ENCODE measurements around the gene STXBP1. TPM values are rescaled to one million over a fixed set of nuclear protein-coding genes. Genes with fewer than 3 reads are reported as not detected.

The STXBP1 gene
- total and polyA plus RNA-seq, 2 of the 4 experiments (the other 2 are of a cell fraction) = 15.8 to 22.6 TPM

DNA sequence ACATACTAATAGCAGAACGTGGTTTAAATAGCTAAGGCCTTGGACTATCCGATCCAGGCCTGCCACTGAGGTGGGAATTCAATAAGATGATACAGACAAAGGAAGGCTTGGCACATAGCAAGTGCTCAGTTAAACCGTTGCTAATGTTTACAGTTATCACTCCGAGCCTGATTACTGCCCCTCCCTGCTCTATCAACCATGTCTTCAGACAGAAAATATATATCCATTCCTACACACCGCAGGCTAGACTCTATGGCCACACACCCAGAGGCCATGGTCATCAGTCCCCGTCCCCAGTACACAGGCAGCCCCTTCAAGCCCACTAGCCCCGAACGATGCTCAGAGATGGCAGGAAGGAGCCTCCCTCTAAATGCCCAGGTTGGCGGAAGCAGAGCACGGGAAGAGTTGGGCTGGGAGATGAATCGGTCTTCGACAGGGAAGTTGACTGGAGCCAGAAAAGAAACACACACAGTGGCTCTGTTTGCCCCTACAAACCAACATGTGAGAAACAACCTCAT lies 49.7 kb upstream of the STXBP1 start:
- H4K91ac ChIP-seq (ENCODE audit: insufficient read depth, low read depth, low read length) = peak overlapping the region; percentile 87
- peak overlapping the region; percentile 2 for H3K18ac ChIP-seq (ENCODE audit: low read depth, low read length)
- H3K4me1 ChIP-seq (ENCODE audit: control insufficient read depth, insufficient read depth, low read length) = peaks cover 59% of the 10 kb centered on the region
- H3K9me3 ChIP-seq (ENCODE audit: control insufficient read depth, insufficient read depth, low read length) = no peaks in the 10 kb centered on the region
- H3K36me3 ChIP-seq (ENCODE audit: control insufficient read depth, insufficient read depth, low read length) = peaks cover 47% of the 10 kb centered on the region
- peak overlapping the region; percentile 61 for H3K23ac ChIP-seq (ENCODE audit: low read depth, low read length)
- 93% methylated on average over 3 of the region's 12 CpGs; no CpG with 5 or more reads in 1 of the 2 experiments for WGBS, 2 experiments (ENCODE audit: extremely low coverage in 2 of 2, insufficient read length in 1 of 2)
- TF ChIP-seq ELK1 (IDR thresholded peaks at IDR 0.05; ENCODE audit: borderline replicate concordance, low read depth, low read length) = no peak
- TF ChIP-seq RAD21 (IDR thresholded peaks at IDR 0.05; ENCODE audit: low read length) = no peak
- no peak for TF ChIP-seq SMC3 (IDR thresholded peaks at IDR 0.05; ENCODE audit: low read depth, low read length)
- no peak for TF ChIP-seq POLR2A (IDR thresholded peaks at IDR 0.05; ENCODE audit: low read depth, low read length)
- TF ChIP-seq FOS (IDR thresholded peaks at IDR 0.05; ENCODE audit: low read depth, low read length) = no peak
- no peak for TF ChIP-seq MXI1 (IDR thresholded peaks at IDR 0.05; ENCODE audit: borderline replicate concordance, low read depth, low read length)
- no peak for TF ChIP-seq RCOR1 (IDR thresholded peaks at IDR 0.05; ENCODE audit: insufficient replicate concordance, low read length)
- TF ChIP-seq CEBPB (IDR thresholded peaks at IDR 0.05; ENCODE audit: low read depth, low read length) = no peak
- no peak for TF ChIP-seq USF2 (IDR thresholded peaks at IDR 0.05; ENCODE audit: low read depth, low read length)
- no peak for TF ChIP-seq CHD1 (IDR thresholded peaks at IDR 0.05; ENCODE audit: low read depth, low read length)
- peak overlapping the region; percentile 16 for H3K4me2 ChIP-seq (ENCODE audit: low read depth, low read length)
- peak overlapping the region; percentile 53 for H3K14ac ChIP-seq (replicated peaks; ENCODE audit: low read depth, low read length)
- peak overlapping the region; percentile 78 for H2BK120ac ChIP-seq (ENCODE audit: low read depth, low read length)
- dilution Hi-C loops (cut with HindIII; ENCODE audit: low sequenced_read_pairs, unreplicated experiment) = no loop called here
- H2BK20ac ChIP-seq (ENCODE audit: low read depth, low read length) = peak overlapping the region; percentile 60
- peak overlapping the region; percentile 83 for H3K27ac ChIP-seq (ENCODE audit: insufficient read depth, low read length)
- no TSS peak for BruUV-seq (replicated peaks)
- ChIA-PET POLR2A (ENCODE audit: unreplicated experiment) (interaction anchor here (0.6 to 1.4 kb wide), 4 partner anchors 9 to 40 kb away, joined by 3 to 4 read pairs (median 4); no protein-coding TSS in a partner anchor), CTCF (no interaction called here)
- no peak for ATAC-seq (ENCODE audit: low read depth)
- no peak for DNase-seq
- peak overlapping the region; percentile 38 for H2AK9ac ChIP-seq (replicated peaks; ENCODE audit: low read depth, low read length, poor library complexity)
- in situ Hi-C loops (cut with MboI; ENCODE audit: low sequenced_read_pairs) = no loop called here
- peak overlapping the region; percentile 30 to 63 for H4K8ac ChIP-seq (ENCODE audit: low read depth in 2 of 2, low read length in 2 of 2)
- peak overlapping the region; percentile 83 for H2BK5ac ChIP-seq (ENCODE audit: low read depth, low read length, poor library complexity, severe bottlenecking)
- H2AFZ ChIP-seq (replicated peaks; ENCODE audit: low read length, poor library complexity) = no peak overlapping the region
- H3K79me1 ChIP-seq (ENCODE audit: low read depth in 1 of 2, low read length in 2 of 2) = peaks cover 3 to 54% of the 10 kb centered on the region in 2 experiments
- peak overlapping the region; percentile 21; the same call in 1 of the 3 replicates for H2BK15ac ChIP-seq (ENCODE audit: low read depth, low read length)
- no peaks in the 10 kb centered on the region for H3K27me3 ChIP-seq (ENCODE audit: control insufficient read depth, insufficient read depth, low read length)
- peak overlapping the region; percentile 21 for H3K9ac ChIP-seq (ENCODE audit: low read depth, low read length)
- peak overlapping the region; percentile 72 for H3K56ac ChIP-seq (ENCODE audit: extremely low read depth, insufficient read depth, low read length)
- H3K9me1 ChIP-seq (ENCODE audit: insufficient read depth, low read length) = peaks cover 37% of the 10 kb centered on the region
- H3K4me3 ChIP-seq (ENCODE audit: insufficient read depth, low read depth, low read length) = no peak overlapping the region
- peak overlapping the region; percentile 3 for H4K5ac ChIP-seq (ENCODE audit: low read depth, low read length)
- intact Hi-C loops (cut with micrococcal nuclease) = loop anchor here (2.0 kb wide), 1 partner anchor 42 kb away; no protein-coding TSS in a partner anchor
- H3K4ac ChIP-seq (ENCODE audit: low read depth, low read length) = peak overlapping the region; percentile 89
- H4K20me1 ChIP-seq (ENCODE audit: insufficient read depth, low read length) = peaks cover 87% of the 10 kb centered on the region
- H2AK5ac ChIP-seq (ENCODE audit: low read depth, low read length) = peak overlapping the region; percentile 97
